ENCODE results near the gene GIGYF2. TPM values are rescaled to one million over a fixed set of nuclear protein-coding genes. Genes with fewer than 3 reads are reported as not detected.

Gene GIGYF2
- total and polyA plus RNA-seq, 3 donors from 2014 or later: 107 to 173 (median 150) TPM

- Histone ChIP-seq H3K27me3 (no peaks in the 10 kb centered on the region), H3K9me3 (no peaks in the 10 kb centered on the region), H3K4me1 (no peaks in the 10 kb centered on the region), H3K36me3 (ENCODE audit: low read depth, missing control alignments) (no peaks in the 10 kb centered on the region), H3K4me3 (no peak overlapping the region), H3K27ac (no peak overlapping the region)
- 81 to 86% methylated on average over 2 of the region's 2 CpGs for WGBS, 2 donors
- intact Hi-C loops (cut with DNase I; ENCODE audit: low total_unique reads): no loop called here
- no peak for DNase-seq
- TF ChIP-seq CTCF (IDR thresholded peaks at IDR 0.05) (no peak), POLR2A (IDR thresholded peaks at IDR 0.05) (no peak)
Observed at GRCh38 chr2:232800166-232800565, 103.0 kb downstream of the GIGYF2 start.

GRCh38 chr2:232802091-232802490, 105.0 kb downstream of the GIGYF2 start:
- Histone ChIP-seq H3K4me1 (no peaks in the 10 kb centered on the region), H3K27ac (no peak overlapping the region), H3K4me3 (no peak overlapping the region), H3K9me3 (no peaks in the 10 kb centered on the region), H3K27me3 (no peaks in the 10 kb centered on the region), H3K36me3 (ENCODE audit: low read depth, missing control alignments) (no peaks in the 10 kb centered on the region)
- TF ChIP-seq POLR2A (IDR thresholded peaks at IDR 0.05) (no peak), CTCF (IDR thresholded peaks at IDR 0.05) (no peak)
- 78 to 86% methylated on average over 3 of the region's 3 CpGs for WGBS, 2 donors
- intact Hi-C loops (cut with DNase I; ENCODE audit: low total_unique reads): no loop called here
- no peak for DNase-seq

- H3K27me3 ChIP-seq: no peaks in the 10 kb centered on the region
- H3K4me1 ChIP-seq: no peaks in the 10 kb centered on the region
- H3K36me3 ChIP-seq (ENCODE audit: low read depth, missing control alignments): no peaks in the 10 kb centered on the region
- no peak for TF ChIP-seq CTCF (IDR thresholded peaks at IDR 0.05)
- no peak for TF ChIP-seq POLR2A (IDR thresholded peaks at IDR 0.05)
- intact Hi-C loops (cut with DNase I; ENCODE audit: low total_unique reads): no loop called here
- WGBS, 2 donors: 90 to 93% methylated on average over 5 of the region's 5 CpGs
- H3K27ac ChIP-seq: no peak overlapping the region
- DNase-seq: no peak
- no peak overlapping the region for H3K4me3 ChIP-seq
- no peaks in the 10 kb centered on the region for H3K9me3 ChIP-seq
Observed at GRCh38 chr2:232809349-232810124, 112.4 kb downstream of the GIGYF2 start.

GRCh38 chr2:232810444-232810843, 113.3 kb downstream of the GIGYF2 start:
- no peaks in the 10 kb centered on the region for H3K4me1 ChIP-seq
- 79 to 84% methylated on average over 1 of the region's 1 CpG for WGBS, 2 donors
- no peak overlapping the region for H3K4me3 ChIP-seq
- no peak for DNase-seq
- no peak for TF ChIP-seq POLR2A (IDR thresholded peaks at IDR 0.05)
- no peak for TF ChIP-seq CTCF (IDR thresholded peaks at IDR 0.05)
- no peaks in the 10 kb centered on the region for H3K27me3 ChIP-seq
- no peaks in the 10 kb centered on the region for H3K9me3 ChIP-seq
- intact Hi-C loops (cut with DNase I; ENCODE audit: low total_unique reads): no loop called here
- no peak overlapping the region for H3K27ac ChIP-seq
- no peaks in the 10 kb centered on the region for H3K36me3 ChIP-seq (ENCODE audit: low read depth, missing control alignments)

- no peak overlapping the region for H3K4me3 ChIP-seq
- no peaks in the 10 kb centered on the region for H3K9me3 ChIP-seq
- DNase-seq: no peak
- no peak overlapping the region for H3K27ac ChIP-seq
- H3K4me1 ChIP-seq: no peaks in the 10 kb centered on the region
- 85 to 96% methylated on average over 3 of the region's 3 CpGs for WGBS, 2 donors
- no peaks in the 10 kb centered on the region for H3K27me3 ChIP-seq
- no peaks in the 10 kb centered on the region for H3K36me3 ChIP-seq (ENCODE audit: low read depth, missing control alignments)
- no peak for TF ChIP-seq CTCF (IDR thresholded peaks at IDR 0.05)
- TF ChIP-seq POLR2A (IDR thresholded peaks at IDR 0.05): no peak
- intact Hi-C loops (cut with DNase I; ENCODE audit: low total_unique reads): no loop called here
Observed at GRCh38 chr2:232815569-232815968, 118.4 kb downstream of the GIGYF2 start.
